HG03575 (cell line): ENCODE measurements around the gene RARRES1.

Source experiments
- ATAC-seq: cut with Tn5 transposase; IDR thresholded peaks from one replicate; pipeline ENCODE4 v1.9.1; 2021; ENCODE audit not compliant: unreplicated experiment, insufficient number of reproducible peaks, low FRiP score; ENCODE audit errors: extremely low read depth

The RARRES1 gene

GRCh38 chr3:158768361-158768787 is 36.1 kb upstream of the RARRES1 start:
- ATAC-seq: no peak

DNA sequence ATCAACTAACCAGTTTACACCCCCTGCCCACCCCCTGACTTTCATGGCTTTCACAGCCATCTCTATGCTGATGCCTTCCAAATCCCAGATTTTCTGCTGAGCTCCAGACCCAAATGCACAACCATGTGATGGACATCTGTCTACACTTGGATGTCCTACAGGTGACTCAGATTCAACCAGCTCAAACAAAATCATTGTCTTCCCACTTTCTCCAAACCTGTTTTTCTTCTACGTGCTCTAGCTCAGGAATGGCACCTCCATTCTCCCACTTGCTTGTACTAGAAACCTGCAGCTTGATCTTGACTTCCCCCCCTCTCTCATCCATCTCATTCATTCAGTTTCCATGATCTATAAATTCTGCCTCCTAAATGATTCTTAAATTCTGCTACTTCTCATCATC is 34.1 kb upstream of the RARRES1 start:
- ATAC-seq: no peak

GRCh38 chr3:158765518-158766205 is 33.4 kb upstream of the RARRES1 start:
- ATAC-seq: no peak

GRCh38 chr3:158763421-158763820 is 31.2 kb upstream of the RARRES1 start:
- ATAC-seq: no peak

DNA sequence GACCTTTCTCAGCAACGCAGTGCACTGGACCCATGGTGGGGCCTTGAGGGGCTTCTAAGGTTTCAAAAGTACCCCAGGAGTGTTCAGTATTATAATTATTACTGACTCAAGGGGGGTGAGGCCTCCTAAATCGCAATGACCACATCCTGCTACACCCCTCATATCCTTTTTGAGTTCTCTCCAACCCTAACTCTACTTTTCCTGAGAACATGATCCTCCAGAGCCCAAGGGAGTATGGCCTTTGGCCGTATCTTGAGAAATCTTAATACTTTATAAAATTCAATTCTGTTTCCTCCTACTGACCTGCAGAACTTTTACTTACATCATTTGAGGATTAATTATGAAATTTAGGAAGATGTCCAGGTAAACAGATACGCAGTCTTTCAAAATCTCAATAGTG is 30.4 kb upstream of the RARRES1 start:
- ATAC-seq: no peak

- ATAC-seq: no peak
These were observed 29.1 kb upstream of the RARRES1 start for GRCh38 chr3:158761350-158761749.

DNA sequence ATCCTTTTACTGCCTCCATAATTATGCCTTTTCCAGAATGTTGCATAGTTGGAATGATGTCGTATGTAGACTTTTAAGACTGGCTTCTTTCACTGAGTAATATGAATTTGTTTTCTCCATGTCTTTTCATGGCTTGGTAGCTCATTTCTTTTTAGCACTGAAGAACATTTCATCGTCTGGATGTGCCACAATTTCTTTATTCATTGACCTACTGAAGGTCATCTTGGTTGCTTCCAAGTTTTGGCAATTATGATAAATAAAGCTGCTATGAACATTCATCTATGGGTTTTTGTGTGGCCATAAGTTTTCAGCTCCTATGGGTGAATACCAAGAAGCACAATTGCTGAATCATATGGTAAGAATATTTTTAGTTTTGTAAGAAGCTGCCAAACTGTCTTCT is 23.2 kb upstream of the RARRES1 start:
- no peak for ATAC-seq

DNA sequence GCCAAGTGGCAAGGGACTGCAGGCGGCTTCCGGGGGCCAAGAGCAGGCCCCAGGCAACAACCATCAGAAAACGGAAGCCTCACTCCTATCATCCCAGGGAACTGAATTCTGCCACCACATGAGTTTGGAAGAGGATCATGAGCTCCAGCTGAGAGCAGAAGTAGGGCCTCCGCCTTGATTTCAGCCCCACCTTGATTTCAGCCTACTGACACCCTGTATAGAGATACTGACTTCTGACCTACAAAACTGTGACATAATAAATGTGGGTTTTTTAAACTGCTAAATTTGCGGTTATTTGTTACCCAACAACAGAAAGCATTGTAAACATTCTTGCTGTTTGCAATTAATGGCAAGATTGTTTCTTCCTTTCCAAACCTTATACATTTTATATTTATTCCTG is 21.6 kb upstream of the RARRES1 start:
- no peak for ATAC-seq

DNA sequence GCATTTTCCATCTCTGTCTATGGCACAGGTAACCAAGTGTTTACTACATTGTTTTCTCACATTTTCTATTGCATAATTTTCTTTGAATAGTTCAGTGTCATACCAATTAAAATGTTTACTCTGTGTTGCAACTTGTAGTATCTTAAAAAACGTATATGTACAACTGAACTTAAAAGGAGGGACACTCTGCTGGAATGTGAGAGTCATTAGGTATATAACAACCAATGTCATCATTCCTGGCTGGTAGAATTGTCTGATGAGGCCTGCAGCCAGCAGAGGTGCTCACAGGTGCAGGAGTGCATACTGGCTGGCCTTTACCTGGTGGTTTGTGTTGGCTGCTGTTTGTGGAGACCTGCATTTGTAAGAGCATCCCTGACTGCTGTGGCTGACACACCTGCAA is 19.1 kb upstream of the RARRES1 start:
- ATAC-seq: no peak

GRCh38 chr3:158750016-158750415 is 17.8 kb upstream of the RARRES1 start:
- no peak for ATAC-seq

- no peak for ATAC-seq
These were observed 17.3 kb upstream of the RARRES1 start for GRCh38 chr3:158749526-158749925.

DNA sequence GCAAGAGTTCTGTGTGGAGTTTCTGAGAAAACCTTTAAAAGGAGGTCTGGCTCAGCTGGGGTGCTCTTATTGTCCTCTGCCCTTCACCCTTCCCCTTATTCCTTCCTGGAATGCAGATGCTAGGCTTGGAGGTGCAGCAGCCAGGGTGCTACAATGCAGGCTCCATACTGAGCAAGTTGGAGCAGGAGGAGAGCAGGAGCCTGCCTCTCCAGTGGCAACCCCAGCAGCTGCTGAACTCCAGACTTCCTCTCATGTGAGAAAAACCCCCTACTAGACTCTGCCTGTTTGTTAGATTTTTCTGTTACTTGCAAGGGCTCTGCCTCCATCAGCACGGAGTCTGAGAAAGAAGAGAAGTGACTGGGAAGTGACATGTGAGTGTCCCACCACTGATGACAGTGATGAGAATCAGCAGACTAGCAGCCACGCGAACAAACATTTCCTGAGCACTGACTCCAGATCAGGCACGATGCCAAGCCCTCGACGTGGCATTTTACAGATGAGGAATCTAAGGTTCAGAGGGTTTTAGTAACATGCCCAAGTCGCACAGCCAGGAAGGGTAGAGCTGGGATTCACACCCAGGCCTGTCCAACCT is 16.1 kb upstream of the RARRES1 start:
- ATAC-seq: no peak

GRCh38 chr3:158747417-158747816 is 15.2 kb upstream of the RARRES1 start:
- no peak for ATAC-seq

DNA sequence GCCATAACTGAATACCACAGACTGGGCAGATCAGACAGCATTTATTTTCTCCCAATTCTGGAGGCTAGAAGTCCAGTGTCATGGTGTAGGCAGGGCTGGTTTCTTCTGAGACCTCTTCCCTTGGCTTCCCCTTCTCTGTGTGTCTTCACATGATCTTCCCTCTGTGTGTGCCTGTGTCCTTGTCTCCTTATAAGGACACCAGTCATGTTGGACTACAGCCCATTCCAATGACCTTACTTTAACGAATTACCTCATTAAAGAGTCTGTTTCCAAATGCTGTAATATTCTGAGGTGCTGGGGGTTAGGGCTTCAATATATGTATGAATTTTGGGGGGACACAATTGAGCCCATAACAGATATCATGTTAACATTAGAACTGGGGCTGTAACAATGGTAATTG is 13.3 kb upstream of the RARRES1 start:
- ATAC-seq: no peak

- ATAC-seq: no peak
These were observed 12.5 kb upstream of the RARRES1 start for GRCh38 chr3:158744567-158745288.

GRCh38 chr3:158743664-158744566 is 11.7 kb upstream of the RARRES1 start:
- ATAC-seq: no peak

GRCh38 chr3:158742871-158743663 is 10.8 kb upstream of the RARRES1 start:
- no peak for ATAC-seq

- no peak for ATAC-seq
These were observed 7.4 kb upstream of the RARRES1 start for GRCh38 chr3:158739661-158740060.

DNA sequence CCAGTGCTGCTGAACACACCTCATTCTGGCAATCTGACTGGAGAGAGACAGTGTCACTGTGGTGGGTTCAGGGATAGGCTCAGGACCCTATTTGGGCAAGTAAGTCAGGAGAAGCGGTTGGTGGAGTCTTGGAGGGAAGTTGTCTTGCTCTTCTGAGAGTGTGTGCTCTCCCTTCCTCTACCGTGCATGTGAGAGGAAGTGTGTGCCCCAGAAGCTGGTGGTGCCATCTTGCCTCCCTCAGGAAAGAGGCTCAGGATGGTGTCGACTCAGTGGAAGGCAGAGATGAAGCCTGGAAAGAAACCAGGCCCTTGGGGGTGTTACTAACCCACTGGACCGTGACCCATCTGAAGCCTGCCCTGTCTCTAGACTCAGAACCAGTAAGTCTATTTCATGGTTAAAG is 6.8 kb upstream of the RARRES1 start:
- no peak for ATAC-seq
